NAMALWA (cell line): Measurements from ENCODE around the gene IZUMO3.
"Not testable (repeated sequence)": the region's sequence is repeated elsewhere in the genome, so short reads cannot be mapped to it uniquely, and the experiment has no call there.

Experiments used
- DNase-seq: peaks from one replicate; pipeline ENCODE4 v3.0.0-alpha.2; 2015; ENCODE audit warnings: low spot score

The IZUMO3 gene

GRCh38 chr9:24545847-24546522 lies at the start of gene IZUMO3:
IZUMO3 (minus strand) TSS chr9:24545897; CDS start chr9:24545649, 248 bp downstream.
- no peak for DNase-seq

- no peak for DNase-seq
Measured at GRCh38 chr9:24594234-24594850, 48.6 kb upstream of the IZUMO3 start.

DNA sequence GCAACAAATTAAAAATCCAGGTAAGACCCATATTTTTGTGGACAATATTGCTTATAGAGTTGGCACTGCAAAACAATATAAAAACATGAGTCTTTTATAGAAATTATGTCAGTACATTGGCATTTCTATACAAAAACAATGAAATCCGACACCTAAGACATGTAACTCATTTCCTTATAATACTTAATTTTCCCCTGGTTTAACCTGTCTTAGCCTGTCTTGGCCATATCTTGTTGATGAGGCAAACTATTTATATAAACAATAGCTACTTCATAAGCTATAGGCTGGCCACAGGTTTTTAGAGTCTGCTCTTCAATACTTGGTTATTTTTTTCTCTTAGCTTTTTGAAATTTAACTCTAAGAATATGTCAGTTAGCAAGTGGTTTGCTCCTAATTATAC lies 44.7 kb upstream of the IZUMO3 start:
- DNase-seq, result no peak

- no peak for DNase-seq
Measured at GRCh38 chr9:24587883-24588282, 42.2 kb upstream of the IZUMO3 start.

GRCh38 chr9:24582146-24583126 lies 36.7 kb upstream of the IZUMO3 start:
- no peak for DNase-seq

DNA sequence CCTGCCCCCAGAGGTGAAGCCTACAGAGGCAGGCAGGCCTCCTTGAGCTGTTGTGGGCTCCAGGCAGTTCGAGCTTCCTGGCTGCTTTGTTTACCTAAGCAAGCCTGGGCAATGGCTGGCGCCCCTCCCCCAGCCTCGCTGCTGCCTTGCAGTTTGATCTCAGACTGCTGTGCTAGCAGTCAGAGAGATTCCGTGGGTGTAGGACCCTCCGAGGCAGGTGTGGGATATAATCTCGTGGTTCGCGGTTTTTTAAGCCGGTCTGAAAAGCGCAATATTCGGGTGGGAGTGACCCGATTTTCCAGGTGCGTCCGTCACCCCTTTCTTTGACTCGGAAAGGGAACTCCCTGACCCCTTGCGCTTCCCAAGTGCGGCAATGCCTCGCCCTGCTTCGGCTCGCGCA lies 34.3 kb upstream of the IZUMO3 start:
- not testable (repeated sequence) for DNase-seq

DNA sequence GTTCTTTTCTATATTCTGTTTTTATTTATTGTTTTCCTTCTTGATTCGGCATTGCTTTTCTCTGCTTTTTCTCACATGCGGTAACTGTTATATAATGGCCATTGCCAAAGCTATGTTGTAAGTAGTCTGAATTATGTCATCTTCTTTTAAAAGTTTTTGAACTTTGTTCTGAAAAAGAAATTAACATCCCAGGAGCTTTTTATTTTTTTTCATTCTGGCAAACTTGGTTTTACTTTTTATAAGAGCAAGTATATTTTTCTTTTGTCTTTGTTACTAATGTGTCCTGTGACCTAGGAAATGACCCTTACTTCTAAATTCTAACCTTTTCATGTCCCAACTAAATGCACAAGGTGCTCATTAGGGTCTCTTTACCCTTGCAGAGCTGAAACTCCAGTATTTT lies 26.7 kb upstream of the IZUMO3 start:
- no peak for DNase-seq

DNA sequence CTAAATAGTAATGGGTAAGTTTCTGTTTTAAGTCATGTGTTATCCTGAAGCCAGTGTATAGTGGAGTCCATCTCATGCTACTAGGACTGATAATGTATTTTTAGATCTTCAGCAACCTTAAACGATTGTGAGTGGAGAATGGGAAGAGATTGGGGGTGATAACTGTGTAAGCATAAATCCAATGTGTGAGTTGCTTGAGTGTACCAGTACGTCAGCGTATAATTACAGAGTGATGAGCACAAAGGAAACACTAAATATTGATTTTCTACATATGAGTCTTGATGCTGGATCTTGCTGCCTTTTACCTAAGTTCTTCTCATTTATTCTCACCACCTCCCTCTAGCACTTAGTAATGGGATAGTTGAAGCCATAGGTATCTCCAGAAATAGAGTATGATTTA lies 16.3 kb upstream of the IZUMO3 start:
- DNase-seq, result no peak

GRCh38 chr9:24553183-24553552 lies 7.5 kb upstream of the IZUMO3 start:
- no peak for DNase-seq

DNA sequence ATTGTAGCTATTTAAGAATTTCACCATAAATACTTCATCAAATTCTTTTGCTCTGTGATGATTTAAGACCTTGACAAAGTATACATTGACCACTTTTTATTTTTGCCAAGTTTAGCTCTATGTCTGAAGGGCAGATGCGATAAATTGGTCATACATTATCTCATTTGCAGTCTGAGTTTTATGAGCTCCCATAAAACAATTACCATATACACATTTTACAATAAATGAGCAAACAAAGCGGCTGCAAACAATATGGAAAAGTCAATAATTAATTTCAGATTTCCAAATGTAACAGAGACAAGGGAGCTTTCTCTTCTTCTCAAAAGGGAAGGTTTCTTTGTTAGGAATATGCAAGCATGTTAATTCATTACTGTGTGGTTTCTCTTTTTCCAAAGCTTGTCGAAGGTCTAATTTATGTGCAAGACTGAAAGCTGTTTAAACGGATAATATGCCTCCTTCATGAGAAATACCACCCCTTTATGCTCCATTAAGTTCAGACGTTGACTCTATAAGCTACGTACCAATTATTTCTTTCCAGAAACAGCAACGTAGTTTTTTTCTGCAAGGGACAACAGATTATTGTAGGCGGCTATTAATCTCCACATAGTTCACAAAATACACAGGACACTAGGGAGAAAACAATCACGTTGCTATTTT lies 7.0 kb upstream of the IZUMO3 start:
- DNase-seq, result no peak

DNA sequence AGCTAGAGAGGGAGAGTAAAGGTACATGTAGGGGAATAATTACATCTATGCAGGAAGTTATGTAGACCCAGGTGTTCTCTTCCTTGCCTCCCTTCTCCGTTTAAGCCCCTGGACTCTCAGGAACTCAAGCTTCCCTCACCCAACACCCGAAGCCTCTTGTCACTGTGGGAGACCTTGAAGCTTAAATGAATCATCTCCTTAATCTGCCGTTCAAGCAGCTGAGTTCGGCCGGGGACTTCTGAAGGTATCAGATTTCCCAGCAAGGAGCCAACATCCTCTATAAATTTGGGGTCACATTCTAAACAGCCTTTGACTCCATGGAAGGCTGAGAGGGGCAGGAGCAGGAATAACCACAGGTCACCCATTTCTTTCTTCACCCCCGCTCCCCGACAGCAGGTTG lies 412 bp downstream of the IZUMO3 start:
- DNase-seq, result no peak

DNA sequence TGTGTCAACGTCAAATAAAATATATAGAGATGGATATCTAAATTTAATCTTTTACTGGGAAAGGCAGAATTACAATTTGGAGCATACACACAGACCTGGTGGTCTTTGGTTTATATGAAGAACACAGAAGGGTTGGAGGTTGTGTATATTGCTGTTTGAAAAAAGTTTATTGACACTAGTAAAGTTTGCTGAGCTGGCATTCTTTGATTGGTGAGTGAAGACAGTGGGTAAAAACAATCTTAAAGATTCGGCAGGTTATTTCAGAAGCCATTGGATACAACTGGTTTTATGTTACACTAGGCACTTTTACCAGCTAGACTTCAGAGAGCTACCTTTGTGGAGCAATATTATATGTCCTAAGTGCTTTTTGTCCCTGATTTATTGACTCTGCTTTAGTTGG lies 27.2 kb downstream of the IZUMO3 start:
- no peak for DNase-seq

- no peak for DNase-seq
Measured at GRCh38 chr9:24516463-24516862, 29.2 kb downstream of the IZUMO3 start.

GRCh38 chr9:24509850-24510249 lies 35.8 kb downstream of the IZUMO3 start:
- DNase-seq, result no peak

- no peak for DNase-seq
Measured at GRCh38 chr9:24504521-24504920, 41.2 kb downstream of the IZUMO3 start.

DNA sequence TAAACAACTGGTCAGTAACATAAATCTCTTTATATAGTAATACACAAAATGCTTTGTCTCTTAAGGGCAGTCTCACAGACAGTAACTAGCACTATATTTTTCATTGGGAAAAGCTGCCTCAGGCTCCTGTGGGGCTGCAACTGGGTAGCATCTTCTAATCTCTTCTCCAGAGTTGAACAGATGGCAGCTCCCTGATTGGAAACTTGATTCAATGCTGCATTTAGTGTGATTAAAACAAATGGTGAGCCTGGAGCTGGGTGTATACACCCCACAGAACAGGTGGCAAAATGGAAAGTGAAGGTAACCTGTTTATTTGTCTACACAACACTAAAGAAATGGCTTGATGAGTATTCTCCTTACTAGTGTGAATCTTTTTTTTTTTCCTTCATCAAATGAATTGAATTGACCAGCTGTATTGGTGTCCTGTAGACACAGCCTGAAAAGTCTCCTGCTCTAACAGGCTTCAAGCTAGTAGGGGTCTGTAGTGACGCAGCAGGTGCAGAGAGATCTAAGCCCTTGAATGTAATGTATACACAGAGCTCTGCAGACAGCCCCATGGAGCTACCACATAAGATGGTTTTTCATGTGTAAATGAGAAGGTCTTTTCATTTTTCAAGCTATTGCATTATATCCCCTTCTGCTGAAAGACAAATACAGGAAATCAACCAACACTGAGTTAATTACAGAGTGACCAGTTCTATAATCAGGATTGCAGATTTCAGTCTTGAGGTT lies 43.3 kb downstream of the IZUMO3 start:
- DNase-seq, result no peak

DNA sequence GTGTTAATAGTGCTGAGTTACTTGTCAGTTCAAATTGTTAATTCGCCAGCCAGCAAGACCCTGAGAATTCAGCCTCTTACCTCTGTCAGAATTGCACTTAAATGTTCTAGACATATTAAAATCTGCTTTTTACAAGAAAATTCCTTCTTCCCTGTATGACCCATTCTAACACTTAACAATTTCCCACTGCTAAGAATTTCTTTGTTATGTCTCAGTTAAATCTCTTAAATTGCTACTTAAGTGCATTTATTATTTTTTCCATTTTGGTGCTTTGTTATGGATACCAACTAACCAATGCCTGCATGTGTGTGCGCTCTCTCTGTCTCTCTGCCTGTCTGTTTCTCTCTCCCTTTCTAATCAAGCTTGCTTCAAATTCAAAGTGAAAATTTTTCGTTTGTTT lies 44.9 kb downstream of the IZUMO3 start:
- DNase-seq, result no peak

- DNase-seq, result no peak
Measured at GRCh38 chr9:24498632-24499031, 47.1 kb downstream of the IZUMO3 start.

- no peak for DNase-seq
Measured at GRCh38 chr9:24497671-24498070, 48.0 kb downstream of the IZUMO3 start.
